Smooth muscle cell (in vitro differentiated cells): ENCODE results near the gene RACGAP1. TPM values are rescaled to one million over a fixed set of nuclear protein-coding genes. Genes with fewer than 3 reads are reported as not detected.

Experiments used
- DNase-seq: peaks from one replicate; lab custom pipeline; 2025; ENCODE audit not compliant: unreplicated experiment; lab: John Stamatoyannopoulos, UW
- H2AFZ ChIP-seq: fragments of 200-600 bp; sonication (generic); 2 replicates; pipeline ENCODE4 v1.6.0; 2016; ENCODE audit warnings: antibody characterized with exemption, low read depth, mild to moderate bottlenecking
- H3F3A ChIP-seq: fragments of 200-600 bp; sonication (generic); 2 replicates; pipeline ENCODE4 v1.6.0; 2017; ENCODE audit warnings: antibody characterized with exemption, low read depth
- H3K27ac ChIP-seq: fragments of 200-600 bp; sonication (generic); 2 replicates; pipeline ENCODE4 v1.5.1; 2016; ENCODE audit warnings: low read depth, mild to moderate bottlenecking
- H3K27me3 ChIP-seq: fragments of 200-600 bp; sonication (generic); 2 replicates; pipeline ENCODE4 v1.6.1; 2016; ENCODE audit warnings: low read depth, mild to moderate bottlenecking
- H3K36me3 ChIP-seq: fragments of 200-600 bp; sonication (generic); 2 replicates; pipeline ENCODE4 v1.5.1; 2016; ENCODE audit warnings: low read depth
- H3K4me1 ChIP-seq: fragments of 200-600 bp; sonication (generic); 2 replicates; pipeline ENCODE4 v1.5.1; 2016; ENCODE audit warnings: low read depth
- H3K4me2 ChIP-seq: fragments of 200-600 bp; sonication (generic); 2 replicates; pipeline ENCODE4 v1.6.0; 2016; ENCODE audit warnings: mild to moderate bottlenecking
- H3K4me3 ChIP-seq: fragments of 200-600 bp; sonication (generic); 2 replicates; pipeline ENCODE4 v1.5.1; 2016; ENCODE audit warnings: mild to moderate bottlenecking
- H3K79me2 ChIP-seq: fragments of 200-600 bp; sonication (generic); 2 replicates; pipeline ENCODE4 v1.6.0; 2016; ENCODE audit warnings: low read depth, mild to moderate bottlenecking
- H3K9ac ChIP-seq: fragments of 200-600 bp; sonication (generic); 2 replicates; pipeline ENCODE4 v1.6.0; 2016; ENCODE audit warnings: low read depth
- H3K9me3 ChIP-seq: fragments of 200-600 bp; sonication (generic); replicated peaks from 2 replicates; pipeline ENCODE4 v1.5.1; 2016; ENCODE audit warnings: low read depth
- H4K20me1 ChIP-seq: fragments of 200-600 bp; sonication (generic); 2 replicates; pipeline ENCODE4 v1.6.0; 2016; ENCODE audit warnings: low read depth
- WGBS: methylation state at CpG from one replicate; pipeline ENCODE4 v1.1.7; 2016; ENCODE audit warnings: low lambda C conversion rate; 5-methylcytosine and 5-hydroxymethylcytosine counted together
- polyA plus RNA-seq: library from polyadenylated mRNA; unstranded; fragments of >200 nt; fragmentation: Nextera tagmentation; extraction: Ambion mirVana; gene quantifications from 2 replicates; pipeline ENCODE4 v1.2.1, GENCODE V29; 2016
- total RNA-seq: library from RNA; depleted of rRNA; stranded (reverse); fragments of >200 nt; gene quantifications from 2 replicates; pipeline ENCODE4 v1.2.3, GENCODE V29; 2014
- TF ChIP-seq, protein P1 (sequence below): fragments of 200-600 bp; sonication (generic); IDR thresholded peaks from 2 replicates; pipeline ENCODE4 v1.5.1; 2017; ENCODE audit warnings: borderline replicate concordance, mild to moderate bottlenecking, antibody characterized with exemption; ENCODE audit not compliant: insufficient read depth, poor library complexity, severe bottlenecking

Gene RACGAP1
- total and polyA plus RNA-seq, 2 experiments from 2014 or later = 13.7 to 52.3 TPM

DNA sequence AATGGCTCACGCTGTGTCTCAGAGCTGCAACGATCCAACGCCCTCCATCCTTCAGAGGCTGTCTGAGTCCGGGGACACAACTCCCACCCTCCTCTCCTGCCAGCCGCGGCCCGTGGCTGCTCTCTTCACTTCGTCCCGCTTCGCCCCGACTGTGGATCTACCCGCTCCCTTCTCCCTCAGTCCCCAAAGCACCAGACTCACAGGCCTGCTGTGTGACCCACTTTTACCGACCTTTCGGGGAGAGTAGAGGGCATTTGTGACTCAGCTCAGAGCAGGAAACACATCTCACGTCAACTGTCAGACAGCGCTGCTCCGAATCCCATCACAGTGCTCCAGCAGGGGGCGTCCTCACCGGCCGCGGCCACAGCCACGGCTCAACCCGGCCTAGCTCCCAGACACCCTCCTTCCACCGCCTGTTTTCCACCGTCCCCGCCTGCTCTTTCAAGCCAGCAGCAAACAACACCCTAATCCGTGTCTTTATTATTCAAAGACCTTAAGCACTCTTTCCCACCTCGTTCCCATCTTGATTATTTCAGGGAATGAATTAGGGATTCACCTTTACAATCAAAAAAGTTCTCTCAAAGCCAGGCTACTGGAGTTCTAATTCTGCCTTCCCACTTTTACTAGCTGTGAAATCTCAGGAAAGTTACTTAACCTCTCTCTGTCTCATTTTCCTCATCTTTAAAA is 79.8 kb downstream of the RACGAP1 start:
- Histone ChIP-seq H3F3A (no peaks in the 10 kb centered on the region), H3K27me3 (no peaks in the 10 kb centered on the region), H4K20me1 (no peaks in the 10 kb centered on the region), H3K9ac (no peak overlapping the region), H3K27ac (no peak overlapping the region), H3K4me3 (peak overlapping the region; percentile 44), H3K9me3 (no peaks in the 10 kb centered on the region), H3K4me2 (peak overlapping the region; percentile 85), H3K4me1 (peaks cover 4% of the 10 kb centered on the region), H3K36me3 (no peaks in the 10 kb centered on the region), H3K79me2 (no peaks in the 10 kb centered on the region), H2AFZ (peak overlapping the region; percentile 96)
- peak; percentile 67 for DNase-seq
- TF ChIP-seq, protein P1, sequence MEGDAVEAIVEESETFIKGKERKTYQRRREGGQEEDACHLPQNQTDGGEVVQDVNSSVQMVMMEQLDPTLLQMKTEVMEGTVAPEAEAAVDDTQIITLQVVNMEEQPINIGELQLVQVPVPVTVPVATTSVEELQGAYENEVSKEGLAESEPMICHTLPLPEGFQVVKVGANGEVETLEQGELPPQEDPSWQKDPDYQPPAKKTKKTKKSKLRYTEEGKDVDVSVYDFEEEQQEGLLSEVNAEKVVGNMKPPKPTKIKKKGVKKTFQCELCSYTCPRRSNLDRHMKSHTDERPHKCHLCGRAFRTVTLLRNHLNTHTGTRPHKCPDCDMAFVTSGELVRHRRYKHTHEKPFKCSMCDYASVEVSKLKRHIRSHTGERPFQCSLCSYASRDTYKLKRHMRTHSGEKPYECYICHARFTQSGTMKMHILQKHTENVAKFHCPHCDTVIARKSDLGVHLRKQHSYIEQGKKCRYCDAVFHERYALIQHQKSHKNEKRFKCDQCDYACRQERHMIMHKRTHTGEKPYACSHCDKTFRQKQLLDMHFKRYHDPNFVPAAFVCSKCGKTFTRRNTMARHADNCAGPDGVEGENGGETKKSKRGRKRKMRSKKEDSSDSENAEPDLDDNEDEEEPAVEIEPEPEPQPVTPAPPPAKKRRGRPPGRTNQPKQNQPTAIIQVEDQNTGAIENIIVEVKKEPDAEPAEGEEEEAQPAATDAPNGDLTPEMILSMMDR = peak; percentile 77
- WGBS = 10% methylated on average over 27 of the region's 28 CpGs

DNA sequence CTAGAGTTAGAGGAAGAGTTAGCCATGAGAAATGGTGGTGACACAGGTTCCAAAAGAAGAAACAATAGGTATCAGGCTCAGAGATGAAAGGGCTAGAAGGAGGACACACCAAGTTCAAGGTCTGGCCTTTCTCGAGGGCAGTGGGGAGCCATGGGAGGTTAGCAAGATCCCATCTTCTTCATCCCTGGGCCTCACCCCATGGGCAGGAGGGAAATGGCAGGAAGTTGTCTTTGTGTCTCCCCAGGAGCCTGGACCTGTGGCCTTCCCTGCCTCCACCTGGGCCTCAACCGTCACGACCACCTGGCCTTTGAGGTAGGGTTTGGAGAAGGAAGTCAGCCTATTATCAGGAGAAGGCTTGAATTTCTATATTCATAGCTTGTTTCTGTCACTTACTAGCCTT is 80.6 kb downstream of the RACGAP1 start:
- 91% methylated on average over 3 of the region's 3 CpGs for WGBS
- no peak overlapping the region for H3K27ac ChIP-seq
- no peak for DNase-seq
- peaks cover 4% of the 10 kb centered on the region for H3K4me1 ChIP-seq
- no peaks in the 10 kb centered on the region for H3K27me3 ChIP-seq
- no peaks in the 10 kb centered on the region for H3K36me3 ChIP-seq
- H3F3A ChIP-seq = no peaks in the 10 kb centered on the region
- H4K20me1 ChIP-seq = no peaks in the 10 kb centered on the region
- no peak overlapping the region for H3K4me3 ChIP-seq
- H3K9ac ChIP-seq = no peak overlapping the region
- H3K9me3 ChIP-seq = no peaks in the 10 kb centered on the region
- TF ChIP-seq, protein P1 = no peak
- peak overlapping the region; percentile 85 for H3K4me2 ChIP-seq
- H3K79me2 ChIP-seq = no peaks in the 10 kb centered on the region
- H2AFZ ChIP-seq = no peak overlapping the region

DNA sequence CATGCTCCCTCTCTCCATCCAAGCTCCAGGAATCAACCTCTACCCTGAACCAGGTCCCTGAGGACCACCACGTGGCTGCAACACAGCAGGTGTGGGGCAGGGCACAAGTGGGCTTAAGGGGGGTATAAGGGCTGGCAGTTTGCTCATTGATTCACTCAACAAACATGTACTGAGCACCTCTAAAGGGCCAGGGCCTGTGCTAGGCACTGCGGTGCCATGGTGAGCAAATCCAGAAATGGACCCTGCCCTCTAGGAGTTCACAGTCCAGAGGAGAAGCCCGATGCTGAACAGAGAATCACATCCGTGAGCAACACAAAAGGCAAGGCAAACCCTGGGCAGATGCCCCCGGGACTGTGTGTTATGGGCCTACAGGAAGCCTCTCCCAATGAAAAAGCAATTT is 81.2 kb downstream of the RACGAP1 start:
- 94% methylated on average over 5 of the region's 5 CpGs for WGBS
- no peaks in the 10 kb centered on the region for H3F3A ChIP-seq

DNA sequence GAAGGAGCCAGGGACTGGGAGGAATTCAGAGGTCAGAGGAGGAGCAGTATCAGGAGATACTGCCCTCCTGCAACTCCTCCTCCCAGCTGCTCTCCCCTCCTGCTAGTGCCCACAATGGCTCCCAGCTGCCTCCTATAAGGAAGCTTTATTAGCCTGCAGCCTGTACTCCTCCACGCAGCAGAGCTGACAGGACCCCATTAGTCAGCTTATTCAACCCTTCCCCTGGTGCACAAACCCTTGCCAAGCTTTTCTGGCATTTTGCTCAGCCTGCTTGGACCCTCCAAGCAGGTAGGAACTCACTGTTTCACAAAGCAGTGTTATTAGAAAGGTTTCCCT is 81.7 kb downstream of the RACGAP1 start:
- Histone ChIP-seq H3K4me2 (no peak overlapping the region), H3K79me2 (no peaks in the 10 kb centered on the region)
- WGBS = 94% methylated on average over 1 of the region's 1 CpG

More for the DNA sequence above, 81.2 kb downstream of the RACGAP1 start:
- no peak for DNase-seq
- no peaks in the 10 kb centered on the region for H3K9me3 ChIP-seq
- no peaks in the 10 kb centered on the region for H4K20me1 ChIP-seq
- H3K79me2 ChIP-seq = no peaks in the 10 kb centered on the region
- no peak overlapping the region for H2AFZ ChIP-seq
- H3K4me1 ChIP-seq = peaks cover 4% of the 10 kb centered on the region
- TF ChIP-seq, protein P1 = no peak
- H3K27me3 ChIP-seq = no peaks in the 10 kb centered on the region
- no peak overlapping the region for H3K27ac ChIP-seq
- H3K9ac ChIP-seq = no peak overlapping the region
- no peaks in the 10 kb centered on the region for H3K36me3 ChIP-seq
- no peak overlapping the region for H3K4me3 ChIP-seq
- H3K4me2 ChIP-seq = no peak overlapping the region

More for the DNA sequence above, 81.7 kb downstream of the RACGAP1 start:
- no peak overlapping the region for H3K4me3 ChIP-seq
- no peaks in the 10 kb centered on the region for H3K27me3 ChIP-seq
- no peaks in the 10 kb centered on the region for H3K36me3 ChIP-seq
- H3K4me1 ChIP-seq = peaks cover 4% of the 10 kb centered on the region
- no peak overlapping the region for H2AFZ ChIP-seq
- no peaks in the 10 kb centered on the region for H3F3A ChIP-seq
- no peaks in the 10 kb centered on the region for H3K9me3 ChIP-seq
- no peaks in the 10 kb centered on the region for H4K20me1 ChIP-seq
- TF ChIP-seq, protein P1 = no peak
- H3K27ac ChIP-seq = no peak overlapping the region
- no peak for DNase-seq
- H3K9ac ChIP-seq = no peak overlapping the region
